Ascending aorta (tissue), 2 donors: ENCODE results near the gene FAM234B. TPM values are rescaled to one million over a fixed set of nuclear protein-coding genes. Genes with fewer than 3 reads are reported as not detected.

Source experiments
- DNase-seq, 2 donors: peaks; one replicate each; pipeline ENCODE4 v3.0.0-alpha.2; 2019; ENCODE audit warnings: low spot score in 2 of 2
- H3K27ac ChIP-seq, 2 donors: fragments of 200-600 bp; sonication (generic); one replicate each; pipeline ENCODE4 v1.5.1; 2016 to 2017; ENCODE audit warnings: mild to moderate bottlenecking in 1 of 2
- H3K27me3 ChIP-seq: fragments of 200-600 bp; sonication (generic); one replicate; pipeline ENCODE4 v1.5.1; 2017
- H3K36me3 ChIP-seq, 2 donors: fragments of 200-600 bp; sonication (generic); one replicate each; pipeline ENCODE4 v1.5.1; 2016
- H3K4me1 ChIP-seq, 2 donors: fragments of 200-600 bp; sonication (generic); one replicate each; pipeline ENCODE4 v1.5.1; 2016 to 2017; ENCODE audit warnings: mild to moderate bottlenecking in 1 of 2
- H3K4me3 ChIP-seq, 2 donors: fragments of 200-600 bp; sonication (generic); one replicate each; pipeline ENCODE4 v1.5.1; 2016 to 2017; ENCODE audit warnings: mild to moderate bottlenecking in 1 of 2
- H3K9me3 ChIP-seq, 2 donors: fragments of 200-600 bp; sonication (generic); one replicate each; pipeline ENCODE4 v1.5.1; 2016
- CTCF ChIP-seq, 3 experiments: fragments of 200-600 bp in 2 of 3; fragments of 450-650 bp in 1 of 3; sonication (generic) in 2 of 3; IDR thresholded peaks; one replicate each; pipeline ENCODE4 v1.5.1; 2016 to 2019; ENCODE audit warnings: antibody characterized with exemption in 3 of 3, mild to moderate bottlenecking in 1 of 3, moderate library complexity in 1 of 3
- intact Hi-C: fragments of 100-400 bp; cut with DNase I; formaldehyde crosslinking; loops from one replicate; pipeline ENCODE4 v1.15.1; 2023
- total RNA-seq: library from RNA; depleted of rRNA; stranded (reverse); fragments of >200 nt; gene quantifications from one replicate; pipeline ENCODE4 v1.1.0, GENCODE V29; 2016

The FAM234B gene
- total RNA-seq, 1 donor from 2014 or later = 6.7 TPM

- peak overlapping the region; percentile 81 to 85 for H3K4me3 ChIP-seq
- intact Hi-C loops = loop anchor here (1.0 kb wide), 3 partner anchors 25 to 211 kb away; no protein-coding TSS in a partner anchor
- peaks cover 5 to 22% of the 10 kb centered on the region in 2 donors for H3K4me1 ChIP-seq
- TF ChIP-seq CTCF (IDR thresholded peaks at IDR 0.05) = no peak
- no peaks in the 10 kb centered on the region for H3K9me3 ChIP-seq
- H3K36me3 ChIP-seq = no peaks in the 10 kb centered on the region
- H3K27me3 ChIP-seq = no peaks in the 10 kb centered on the region
- DNase-seq = no peak
- H3K27ac ChIP-seq = peak overlapping the region; percentile 93 to 97
Observed at GRCh38 chr12:13001775-13002040, 42.5 kb upstream of the FAM234B start.

- DNase-seq = no peak
- Histone ChIP-seq H3K4me3 (peak overlapping the region in 1 of 2 donors; percentile 81), H3K27me3 (no peaks in the 10 kb centered on the region), H3K9me3 (no peaks in the 10 kb centered on the region), H3K36me3 (no peaks in the 10 kb centered on the region), H3K4me1 (peaks cover 0 to 22% of the 10 kb centered on the region in 2 donors), H3K27ac (no peak overlapping the region)
- intact Hi-C loops = no loop called here
- no peak for TF ChIP-seq CTCF (IDR thresholded peaks at IDR 0.05)
Observed at GRCh38 chr12:13002301-13003097, 41.7 kb upstream of the FAM234B start.

GRCh38 chr12:13004361-13004760, 39.8 kb upstream of the FAM234B start:
- H3K4me1 ChIP-seq = peaks cover 0 to 12% of the 10 kb centered on the region in 2 donors
- no peak for TF ChIP-seq CTCF (IDR thresholded peaks at IDR 0.05)
- DNase-seq = no peak
- no peaks in the 10 kb centered on the region for H3K36me3 ChIP-seq
- intact Hi-C loops = no loop called here
- H3K4me3 ChIP-seq = no peak overlapping the region
- no peaks in the 10 kb centered on the region for H3K9me3 ChIP-seq
- no peaks in the 10 kb centered on the region for H3K27me3 ChIP-seq
- H3K27ac ChIP-seq = no peak overlapping the region

- no peaks in the 10 kb centered on the region for H3K9me3 ChIP-seq
- no peaks in the 10 kb centered on the region for H3K27me3 ChIP-seq
- intact Hi-C loops = no loop called here
- no peak for TF ChIP-seq CTCF (IDR thresholded peaks at IDR 0.05)
- H3K36me3 ChIP-seq = no peaks in the 10 kb centered on the region
- peaks cover 0 to 12% of the 10 kb centered on the region in 2 donors for H3K4me1 ChIP-seq
- no peak overlapping the region for H3K27ac ChIP-seq
- DNase-seq = no peak
- H3K4me3 ChIP-seq = no peak overlapping the region
Observed at GRCh38 chr12:13004986-13005385, 39.2 kb upstream of the FAM234B start.

- Histone ChIP-seq H3K4me1 (peaks cover 0 to 9% of the 10 kb centered on the region in 2 donors), H3K9me3 (no peaks in the 10 kb centered on the region), H3K27ac (no peak overlapping the region), H3K36me3 (no peaks in the 10 kb centered on the region), H3K27me3 (no peaks in the 10 kb centered on the region), H3K4me3 (no peak overlapping the region)
- intact Hi-C loops = no loop called here
- no peak for TF ChIP-seq CTCF (IDR thresholded peaks at IDR 0.05)
- DNase-seq = no peak
Observed at GRCh38 chr12:13005649-13006048, 38.5 kb upstream of the FAM234B start.
